B cell (primary cell): ENCODE data around the gene PARD3B. TPM values are rescaled to one million over a fixed set of nuclear protein-coding genes. Genes with fewer than 3 reads are reported as not detected.

Source experiments
- ATAC-seq: fragments of 200-7000 bp; cut with Tn5 transposase; one replicate; pipeline ENCODE4 v1.10.0; 2021; ENCODE audit warnings: low read depth, mild to moderate bottlenecking, moderate number of reproducible peaks, moderate library complexity
- CTCF ChIA-PET: fragments of 350-600 bp; sonication (Branson Sonifier 250); formaldehyde crosslinking; loops from one replicate; lab custom pipeline; 2021; ENCODE audit warnings: antibody characterized with exemption, inconsistent platforms; lab: Charles Lee
- POLR2A ChIA-PET: fragments of 350-600 bp; sonication (Branson Sonifier 250); formaldehyde crosslinking; loops from one replicate; lab custom pipeline; 2021; ENCODE audit warnings: antibody characterized with exemption; lab: Charles Lee
- DNase-seq: peaks from one replicate; pipeline ENCODE4 v3.0.0; 2013
- H2AFZ ChIP-seq: 2 replicates; pipeline ENCODE4 v1.6.1; 2012; ENCODE audit warnings: mild to moderate bottlenecking, low read depth, low read length; ENCODE audit not compliant: insufficient read depth, poor library complexity, severe bottlenecking
- H3K27ac ChIP-seq, 2 donors: 1 replicate in 1 of 2; 2 replicates in 1 of 2; pipeline ENCODE4 v1.5.1; 2012 to 2013; ENCODE audit warnings: low read length in 2 of 2, mild to moderate bottlenecking in 2 of 2, moderate library complexity in 1 of 2
- H3K27me3 ChIP-seq, 4 experiments: fragments of 200-600 bp in 1 of 4; sonication (generic) in 1 of 4; replicated peaks in 1 of 4; 1 replicate in 2 of 4; 2 replicates in 2 of 4; pipeline versions ENCODE4 v1.6.1 to v1.7.0; 2013 to 2016; ENCODE audit warnings: low read length in 3 of 4, mild to moderate bottlenecking in 2 of 4, mixed read lengths in 1 of 4, moderate library complexity in 1 of 4; ENCODE audit not compliant: insufficient read depth in 4 of 4, control insufficient read depth in 3 of 4; ENCODE audit errors: control extremely low read depth in 1 of 4
- H3K36me3 ChIP-seq, 2 experiments: replicated peaks in 1 of 2; 1 replicate in 1 of 2; 2 replicates in 1 of 2; pipeline versions ENCODE4 v1.6.1 to v1.7.1; 2013; ENCODE audit warnings: low read length in 1 of 2; ENCODE audit not compliant: insufficient read depth in 2 of 2, control insufficient read depth in 1 of 2; ENCODE audit errors: control extremely low read depth in 1 of 2, extremely low read depth in 1 of 2
- H3K4me1 ChIP-seq, 2 donors: fragments of 200-600 bp in 1 of 2; sonication (generic) in 1 of 2; 1 replicate in 1 of 2; 2 replicates in 1 of 2; pipeline versions ENCODE4 v1.5.1 to v1.6.1; 2013 to 2017; ENCODE audit warnings: low read length in 2 of 2; ENCODE audit not compliant: control insufficient read depth in 2 of 2, insufficient read depth in 2 of 2
- H3K4me2 ChIP-seq: replicated peaks from 2 replicates; pipeline ENCODE3; 2012; ENCODE audit warnings: mild to moderate bottlenecking, low read depth, low read length; ENCODE audit not compliant: poor library complexity, severe bottlenecking
- H3K4me3 ChIP-seq, 5 experiments: fragments of 200-600 bp in 1 of 5; sonication (generic) in 1 of 5; 1 replicate in 3 of 5; 2 replicates in 2 of 5; pipeline versions ENCODE4 v1.5.1 to v1.7.0; 2011 to 2016; ENCODE audit warnings: low read length in 4 of 5, mild to moderate bottlenecking in 4 of 5, low read depth in 2 of 5, control low read depth in 1 of 5, moderate library complexity in 1 of 5; ENCODE audit not compliant: insufficient read depth in 1 of 5; ENCODE audit errors: control extremely low read depth in 1 of 5, extremely low read depth in 1 of 5
- H3K79me2 ChIP-seq: fragments of 200-600 bp; sonication (generic); one replicate; pipeline ENCODE4 v1.6.0; 2016; ENCODE audit warnings: low read length; ENCODE audit not compliant: control insufficient read depth, insufficient read depth
- H3K9ac ChIP-seq: fragments of 200-600 bp; sonication (generic); 2 replicates; pipeline ENCODE4 v1.6.1; 2017; ENCODE audit warnings: mild to moderate bottlenecking, low read length, moderate library complexity
- H3K9me3 ChIP-seq, 3 donors: one replicate each; pipeline versions ENCODE4 v1.6.1 to v1.7.1; 2013; ENCODE audit warnings: low read length in 2 of 3; ENCODE audit not compliant: control insufficient read depth in 2 of 3, insufficient read depth in 1 of 3; ENCODE audit errors: control extremely low read depth in 1 of 3
- H4K20me1 ChIP-seq: 2 replicates; pipeline ENCODE4 v1.6.0; 2012; ENCODE audit warnings: mild to moderate bottlenecking, low read length; ENCODE audit not compliant: insufficient read depth, control insufficient read depth, poor library complexity, severe bottlenecking
- H3K27ac Mint-ChIP-seq: one replicate; pipeline ENCODE4 v1.8.0; 2021; ENCODE audit warnings: mixed read lengths
- H3K27me3 Mint-ChIP-seq: one replicate; pipeline ENCODE4 v1.8.0; 2021; ENCODE audit warnings: mixed read lengths
- H3K4me1 Mint-ChIP-seq: one replicate; pipeline ENCODE4 v1.8.0; 2021; ENCODE audit warnings: mixed read lengths
- H3K4me3 Mint-ChIP-seq: one replicate; pipeline ENCODE4 v1.8.0; 2021; ENCODE audit warnings: mixed read lengths
- H3K9me3 Mint-ChIP-seq: one replicate; pipeline ENCODE4 v1.8.0; 2022; ENCODE audit warnings: mixed read lengths; ENCODE audit not compliant: insufficient read depth
- EZH2 ChIP-seq: IDR thresholded peaks from 2 replicates; pipeline ENCODE4 v1.6.1; 2012; ENCODE audit warnings: borderline replicate concordance, low read depth, mild to moderate bottlenecking, moderate library complexity, low read length; ENCODE audit not compliant: insufficient read depth, poor library complexity, severe bottlenecking
- WGBS: methylation state at CpG from one replicate; pipeline ENCODE4 v1.1.5; 2013; ENCODE audit warnings: missing lambda C conversion rate; ENCODE audit not compliant: insufficient coverage; 5-methylcytosine and 5-hydroxymethylcytosine counted together
- intact Hi-C: fragments of 100-400 bp; cut with micrococcal nuclease; formaldehyde crosslinking; loops from one replicate; pipeline ENCODE4 v1.10.0; 2022
- polyA plus RNA-seq: library from polyadenylated mRNA; depleted of rRNA; stranded (reverse); fragments of >200 nt; gene quantifications from 2 replicates; pipeline ENCODE4 v1.2.3, GENCODE V29; 2012
- total RNA-seq, 2 donors: library from RNA; stranded (reverse); fragments of 120-200 nt in 1 of 2; gene quantifications; 1 replicate in 1 of 2; 2 replicates in 1 of 2; pipeline versions ENCODE4 v1.2.3 to v1.2.4, GENCODE V29; 2013 to 2022
- TF ChIP-seq, protein P1 (sequence below): fragments of 200-600 bp; IDR thresholded peaks from one replicate; pipeline ENCODE4 v1.8.0; 2022; ENCODE audit warnings: antibody characterized with exemption, mild to moderate bottlenecking

Gene PARD3B
- total and polyA plus RNA-seq, 2 donors (not counting 1 experiment from before 2014, with no cell fraction given), result not detected

GRCh38 chr2:204909791-204910190 lies 364.5 kb downstream of the PARD3B start:
- ATAC-seq (no peak), DNase-seq (no peak)
- no peaks in the 10 kb centered on the region for H3K4me1 ChIP-seq
- ChIA-PET POLR2A (no interaction called here), CTCF (no interaction called here)
- no peaks in the 10 kb centered on the region for H3K36me3 ChIP-seq
- no peaks in the 10 kb centered on the region for H4K20me1 ChIP-seq
- Mint-ChIP-seq H3K27ac (no peak overlapping the region), H3K27me3 (no peaks in the 10 kb centered on the region), H3K9me3 (no peaks in the 10 kb centered on the region), H3K4me3 (no peak overlapping the region), H3K4me1 (no peaks in the 10 kb centered on the region)
- no peak overlapping the region for H3K9ac ChIP-seq
- no peaks in the 10 kb centered on the region for H3K9me3 ChIP-seq
- H3K27me3 ChIP-seq, result no peaks in the 10 kb centered on the region
- TF ChIP-seq EZH2, result no peak
- TF ChIP-seq, protein P1, sequence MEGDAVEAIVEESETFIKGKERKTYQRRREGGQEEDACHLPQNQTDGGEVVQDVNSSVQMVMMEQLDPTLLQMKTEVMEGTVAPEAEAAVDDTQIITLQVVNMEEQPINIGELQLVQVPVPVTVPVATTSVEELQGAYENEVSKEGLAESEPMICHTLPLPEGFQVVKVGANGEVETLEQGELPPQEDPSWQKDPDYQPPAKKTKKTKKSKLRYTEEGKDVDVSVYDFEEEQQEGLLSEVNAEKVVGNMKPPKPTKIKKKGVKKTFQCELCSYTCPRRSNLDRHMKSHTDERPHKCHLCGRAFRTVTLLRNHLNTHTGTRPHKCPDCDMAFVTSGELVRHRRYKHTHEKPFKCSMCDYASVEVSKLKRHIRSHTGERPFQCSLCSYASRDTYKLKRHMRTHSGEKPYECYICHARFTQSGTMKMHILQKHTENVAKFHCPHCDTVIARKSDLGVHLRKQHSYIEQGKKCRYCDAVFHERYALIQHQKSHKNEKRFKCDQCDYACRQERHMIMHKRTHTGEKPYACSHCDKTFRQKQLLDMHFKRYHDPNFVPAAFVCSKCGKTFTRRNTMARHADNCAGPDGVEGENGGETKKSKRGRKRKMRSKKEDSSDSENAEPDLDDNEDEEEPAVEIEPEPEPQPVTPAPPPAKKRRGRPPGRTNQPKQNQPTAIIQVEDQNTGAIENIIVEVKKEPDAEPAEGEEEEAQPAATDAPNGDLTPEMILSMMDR, result no peak
- H2AFZ ChIP-seq, result no peak overlapping the region
- H3K79me2 ChIP-seq, result no peaks in the 10 kb centered on the region
- WGBS, result 67% methylated on average over 1 of the region's 2 CpGs
- H3K4me3 ChIP-seq, result no peak overlapping the region
- no peak overlapping the region for H3K4me2 ChIP-seq
- intact Hi-C loops, result no loop called here
- H3K27ac ChIP-seq, result no peak overlapping the region

DNA sequence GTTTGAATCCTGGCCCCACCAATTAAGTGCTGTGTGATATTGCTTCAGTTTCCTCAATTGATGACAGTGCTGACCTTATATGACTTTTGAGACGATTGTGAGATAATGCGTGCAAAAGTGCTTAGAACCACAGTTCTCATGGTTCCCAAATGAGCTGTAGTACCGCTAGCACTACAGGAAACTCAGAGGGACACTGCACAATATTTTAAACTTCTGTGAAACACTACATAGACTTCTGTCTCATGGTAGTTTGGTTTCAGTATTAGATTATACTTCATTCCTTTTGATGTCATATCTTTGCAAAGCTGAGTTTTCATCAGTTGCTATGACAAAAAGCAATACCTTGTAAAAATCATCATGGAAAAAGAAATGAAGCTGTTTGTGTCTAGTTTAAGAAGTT lies 368.0 kb downstream of the PARD3B start:
- 100% methylated on average over 1 of the region's 3 CpGs for WGBS
- H3K9ac ChIP-seq, result no peak overlapping the region
- TF ChIP-seq, protein P1, result no peak
- TF ChIP-seq EZH2, result no peak
- ATAC-seq (no peak), DNase-seq (no peak)
- H3K27me3 ChIP-seq, result no peaks in the 10 kb centered on the region
- Mint-ChIP-seq H3K27ac (no peak overlapping the region), H3K27me3 (no peaks in the 10 kb centered on the region), H3K4me1 (no peaks in the 10 kb centered on the region), H3K9me3 (no peaks in the 10 kb centered on the region), H3K4me3 (no peak overlapping the region)
- no peak overlapping the region for H3K27ac ChIP-seq
- H3K36me3 ChIP-seq, result no peaks in the 10 kb centered on the region
- no peaks in the 10 kb centered on the region for H3K4me1 ChIP-seq
- H3K79me2 ChIP-seq, result no peaks in the 10 kb centered on the region
- intact Hi-C loops, result no loop called here
- H4K20me1 ChIP-seq, result no peaks in the 10 kb centered on the region
- H2AFZ ChIP-seq, result no peak overlapping the region
- H3K4me3 ChIP-seq, result no peak overlapping the region
- no peaks in the 10 kb centered on the region for H3K9me3 ChIP-seq
- POLR2A ChIA-PET, result no interaction called here
- H3K4me2 ChIP-seq, result no peak overlapping the region
- CTCF ChIA-PET, result no interaction called here
